Measurements from ENCODE around the gene ZYG11B.
"Not testable (repeated sequence)": the region's sequence is repeated elsewhere in the genome, so short reads cannot be mapped to it uniquely, and the experiment has no call there.

ZYG11B gene

GRCh38 chr1:52756020-52756419 lies 29.8 kb downstream of the ZYG11B start:
- DNase-seq (ENCODE audit: low read depth) = no peak

GRCh38 chr1:52759908-52760307 lies 33.7 kb downstream of the ZYG11B start:
- no peak for DNase-seq (ENCODE audit: low read depth)

- DNase-seq (ENCODE audit: low read depth) = no peak
Measured at GRCh38 chr1:52767596-52768280, 41.5 kb downstream of the ZYG11B start.

- no peak for DNase-seq (ENCODE audit: low read depth)
Measured at GRCh38 chr1:52769346-52770033, 43.2 kb downstream of the ZYG11B start.

- no peak for DNase-seq (ENCODE audit: low read depth)
Measured at GRCh38 chr1:52771384-52771783, 45.1 kb downstream of the ZYG11B start.

GRCh38 chr1:52786148-52786547 lies 59.9 kb downstream of the ZYG11B start:
- DNase-seq (ENCODE audit: low read depth) = no peak

GRCh38 chr1:52790429-52790828 lies 64.2 kb downstream of the ZYG11B start:
- DNase-seq (ENCODE audit: low read depth) = not testable (repeated sequence)

GRCh38 chr1:52792036-52792435 lies 65.8 kb downstream of the ZYG11B start:
- peak; percentile 11 for DNase-seq (ENCODE audit: low read depth)

GRCh38 chr1:52793717-52794116 lies 67.5 kb downstream of the ZYG11B start:
- DNase-seq (ENCODE audit: low read depth) = not testable (repeated sequence)

GRCh38 chr1:52795464-52795863 lies 69.2 kb downstream of the ZYG11B start:
- DNase-seq (ENCODE audit: low read depth) = no peak

GRCh38 chr1:52798331-52798730 lies 72.1 kb downstream of the ZYG11B start:
- DNase-seq (ENCODE audit: low read depth) = no peak

- DNase-seq (ENCODE audit: low read depth) = no peak
Measured at GRCh38 chr1:52801011-52801410, 74.8 kb downstream of the ZYG11B start.

GRCh38 chr1:52804083-52804482 lies 77.8 kb downstream of the ZYG11B start:
- not testable (repeated sequence) for DNase-seq (ENCODE audit: low read depth)

- peak; percentile 36 for DNase-seq (ENCODE audit: low read depth)
Measured at GRCh38 chr1:52814465-52814864, 88.2 kb downstream of the ZYG11B start.

- DNase-seq (ENCODE audit: low read depth) = not testable (repeated sequence)
Measured at GRCh38 chr1:52820830-52821229, 94.6 kb downstream of the ZYG11B start.

- DNase-seq (ENCODE audit: low read depth) = peak; percentile 55
Measured at GRCh38 chr1:52825868-52826267, 99.6 kb downstream of the ZYG11B start.

- DNase-seq (ENCODE audit: low read depth) = no peak
Measured at GRCh38 chr1:52834798-52835197, 108.5 kb downstream of the ZYG11B start.

- no peak for DNase-seq (ENCODE audit: low read depth)
Measured at GRCh38 chr1:52836035-52836434, 109.8 kb downstream of the ZYG11B start.

- DNase-seq (ENCODE audit: low read depth) = not testable (repeated sequence)
Measured at GRCh38 chr1:52839175-52839574, 112.9 kb downstream of the ZYG11B start.

- DNase-seq (ENCODE audit: low read depth) = peak; percentile 95
Measured at GRCh38 chr1:52842643-52843310, 116.5 kb downstream of the ZYG11B start, which contains the start of gene ZYG11A. TSS of gene ZYG11A (plus strand) at chr1:52842760. CDS start at chr1:52842884, 124 bp downstream.

- DNase-seq (ENCODE audit: low read depth) = not testable (repeated sequence)
Measured at GRCh38 chr1:52845119-52845518, 118.9 kb downstream of the ZYG11B start.

- no peak for DNase-seq (ENCODE audit: low read depth)
Measured at GRCh38 chr1:52848423-52848822, 122.2 kb downstream of the ZYG11B start.

- no peak for DNase-seq (ENCODE audit: low read depth)
Measured at GRCh38 chr1:52850951-52851350, 124.7 kb downstream of the ZYG11B start.
